ENCODE measurements around the gene MLLT10. TPM values are rescaled to one million over a fixed set of nuclear protein-coding genes. Genes with fewer than 3 reads are reported as not detected.

Gene MLLT10
- total RNA-seq, 1 experiment from 2014 or later = 45.2 TPM

DNA sequence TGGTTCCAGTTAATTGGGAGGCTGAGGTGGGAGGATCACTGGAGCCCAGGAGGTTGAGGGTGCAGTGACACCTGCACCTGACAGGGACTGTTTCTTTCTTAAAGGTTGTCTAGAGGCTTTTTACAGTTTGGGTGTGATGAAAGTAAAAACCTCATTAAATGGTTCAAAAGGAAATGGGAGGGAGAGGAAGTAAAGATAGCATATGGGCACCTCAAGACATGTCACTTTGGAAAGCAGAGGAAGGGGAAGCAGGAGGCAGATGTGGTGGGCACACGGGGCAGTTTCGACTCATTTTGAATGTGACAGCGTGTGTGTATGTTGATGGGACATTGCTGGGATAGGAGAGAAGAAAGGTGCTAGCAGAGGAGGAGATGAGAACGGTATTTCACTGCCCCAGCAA lies 203.1 kb downstream of the MLLT10 start:
- H3K4me2 ChIP-seq (ENCODE audit: low read length) = no peak overlapping the region
- peaks cover 15 to 40% of the 10 kb centered on the region in 2 experiments; a peak in 3 of 4 replicates for H3K36me3 ChIP-seq (ENCODE audit: control insufficient read depth in 1 of 2, insufficient read depth in 2 of 2, low read length in 2 of 2)
- no peak overlapping the region for H3K9ac ChIP-seq (ENCODE audit: low read length)
- H4K20me1 ChIP-seq (ENCODE audit: insufficient read depth) = no peaks in the 10 kb centered on the region; the same call in 1 of the 2 replicates
- H3K4me3 ChIP-seq (replicated peaks in 1 of 2; ENCODE audit: low read depth in 1 of 2, low read length in 2 of 2) = no peak overlapping the region
- intact Hi-C loops (cut with micrococcal nuclease) = no loop called here
- H3K4me1 ChIP-seq (ENCODE audit: control insufficient read depth in 1 of 2, insufficient read depth in 2 of 2, low read length in 2 of 2) = peaks cover 5 to 19% of the 10 kb centered on the region in 2 experiments
- no peak overlapping the region for H3K27ac ChIP-seq (ENCODE audit: low read depth, low read length)
- DNase-seq (ENCODE audit: low read depth, low spot score) (no peak), ATAC-seq (no peak; the same call in 1 of the 2 replicates)
- peaks cover 9% of the 10 kb centered on the region; the same call in 1 of the 2 replicates for H3K79me2 ChIP-seq (ENCODE audit: insufficient read depth, low read length)
- H3K27me3 ChIP-seq (ENCODE audit: insufficient read depth, low read length) = no peaks in the 10 kb centered on the region
- TF ChIP-seq TCF7L2 (IDR thresholded peaks at IDR 0.05; ENCODE audit: borderline replicate concordance, extremely low read depth, insufficient read depth, insufficient read length) (no peak), ZNF274 (IDR thresholded peaks at IDR 0.05; ENCODE audit: low read depth, low read length) (no peak), ELF1 (IDR thresholded peaks at IDR 0.05; ENCODE audit: borderline replicate concordance, low read depth) (no peak)
- TF ChIP-seq, protein P1, sequence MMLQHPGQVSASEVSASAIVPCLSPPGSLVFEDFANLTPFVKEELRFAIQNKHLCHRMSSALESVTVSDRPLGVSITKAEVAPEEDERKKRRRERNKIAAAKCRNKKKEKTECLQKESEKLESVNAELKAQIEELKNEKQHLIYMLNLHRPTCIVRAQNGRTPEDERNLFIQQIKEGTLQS (IDR thresholded peaks at IDR 0.05) = no peak
- ChIA-PET RAD21 (ENCODE audit: low non-redundant PET in 1 of 2, low total read pairs in 2 of 2, uncharacterized antibody in 2 of 2, unreplicated experiment in 2 of 2) (no interaction called here), CTCF (no interaction called here), POLR2A (no interaction called here)
- no peaks in the 10 kb centered on the region for H3K9me3 ChIP-seq (ENCODE audit: control insufficient read depth in 1 of 2, insufficient read depth in 1 of 2, low read depth in 1 of 2, low read length in 2 of 2)
- H2AFZ ChIP-seq (ENCODE audit: low read depth, low read length, poor library complexity, severe bottlenecking) = no peak overlapping the region
- H3K9me2 ChIP-seq (ENCODE audit: insufficient read depth) = no peaks in the 10 kb centered on the region
- no TSS peak for BruUV-seq (replicated peaks)

DNA sequence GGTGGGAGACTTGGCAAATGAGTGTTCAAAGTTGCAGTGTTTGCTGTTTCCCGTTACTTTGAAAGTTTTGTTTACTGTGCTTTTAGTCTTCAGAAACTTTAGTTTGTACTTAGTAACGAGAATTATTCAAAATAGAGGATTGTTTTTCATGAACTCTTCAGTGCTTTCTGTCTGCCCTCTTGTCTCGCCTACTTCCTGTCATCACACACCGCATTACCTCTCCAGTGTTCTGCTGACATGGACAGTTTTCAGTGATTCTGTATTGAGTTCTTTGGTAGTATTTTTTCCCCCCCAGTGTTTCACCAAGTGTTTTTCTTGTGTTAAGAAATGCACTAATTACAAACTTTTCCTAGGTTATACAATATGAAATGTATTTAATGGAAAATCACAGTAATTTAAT lies 207.0 kb downstream of the MLLT10 start:
- CTCF ChIA-PET = no interaction called here
- Histone ChIP-seq H3K4me3 (replicated peaks in 1 of 2; ENCODE audit: low read depth in 1 of 2, low read length in 2 of 2) (no peak overlapping the region), H3K9me3 (ENCODE audit: control insufficient read depth in 1 of 2, insufficient read depth in 1 of 2, low read depth in 1 of 2, low read length in 2 of 2) (no peaks in the 10 kb centered on the region), H3K4me1 (ENCODE audit: control insufficient read depth in 1 of 2, insufficient read depth in 2 of 2, low read length in 2 of 2) (peaks cover 0 to 13% of the 10 kb centered on the region in 2 experiments; a peak in 3 of 4 replicates), H3K36me3 (ENCODE audit: control insufficient read depth in 1 of 2, insufficient read depth in 2 of 2, low read length in 2 of 2) (peaks cover 11 to 30% of the 10 kb centered on the region in 2 experiments; a peak in 2 of 4 replicates), H3K9me2 (ENCODE audit: insufficient read depth) (no peaks in the 10 kb centered on the region), H3K27me3 (ENCODE audit: insufficient read depth, low read length) (no peaks in the 10 kb centered on the region), H3K9ac (ENCODE audit: low read length) (no peak overlapping the region), H3K27ac (ENCODE audit: low read depth, low read length) (no peak overlapping the region), H3K4me2 (ENCODE audit: low read length) (no peak overlapping the region), H4K20me1 (ENCODE audit: insufficient read depth) (no peaks in the 10 kb centered on the region), H2AFZ (ENCODE audit: low read depth, low read length, poor library complexity, severe bottlenecking) (no peak overlapping the region), H3K79me2 (ENCODE audit: insufficient read depth, low read length) (no peaks in the 10 kb centered on the region)
- TF ChIP-seq FOSL1 (IDR thresholded peaks at IDR 0.05; ENCODE audit: low read depth) (no peak), CBX3 (IDR thresholded peaks at IDR 0.05; ENCODE audit: low read depth) (no peak), CEBPB (IDR thresholded peaks at IDR 0.05; ENCODE audit: low read depth) (no peak), EZH2 (IDR thresholded peaks at IDR 0.05) (no peak), ELF1 (IDR thresholded peaks at IDR 0.05; ENCODE audit: borderline replicate concordance, low read depth) (no peak), EZH2phosphoT487 (IDR thresholded peaks at IDR 0.05; ENCODE audit: borderline replicate concordance) (no peak), YY1 (IDR thresholded peaks at IDR 0.05; ENCODE audit: extremely low read depth, insufficient replicate concordance, low read depth, low read length) (no peak), TCF7L2 (IDR thresholded peaks at IDR 0.05; ENCODE audit: borderline replicate concordance, extremely low read depth, insufficient read depth, insufficient read length) (no peak), RAD21 (IDR thresholded peaks at IDR 0.05; ENCODE audit: low read depth) (no peak), SP1 (IDR thresholded peaks at IDR 0.05; ENCODE audit: low read depth) (no peak), ZNF274 (IDR thresholded peaks at IDR 0.05; ENCODE audit: low read depth, low read length) (no peak), SRF (IDR thresholded peaks at IDR 0.05; ENCODE audit: low read depth) (no peak), JUND (IDR thresholded peaks at IDR 0.05) (no peak), POLR2AphosphoS5 (IDR thresholded peaks at IDR 0.05; ENCODE audit: low read depth, low read length) (no peak), SIN3A (IDR thresholded peaks at IDR 0.05; ENCODE audit: low read depth) (no peak), EGR1 (IDR thresholded peaks at IDR 0.05; ENCODE audit: low read depth) (no peak), POLR2A (IDR thresholded peaks at IDR 0.05; ENCODE audit: borderline replicate concordance, extremely low read depth, insufficient read depth, insufficient read length) (no peak)
- TF ChIP-seq, protein P2, sequence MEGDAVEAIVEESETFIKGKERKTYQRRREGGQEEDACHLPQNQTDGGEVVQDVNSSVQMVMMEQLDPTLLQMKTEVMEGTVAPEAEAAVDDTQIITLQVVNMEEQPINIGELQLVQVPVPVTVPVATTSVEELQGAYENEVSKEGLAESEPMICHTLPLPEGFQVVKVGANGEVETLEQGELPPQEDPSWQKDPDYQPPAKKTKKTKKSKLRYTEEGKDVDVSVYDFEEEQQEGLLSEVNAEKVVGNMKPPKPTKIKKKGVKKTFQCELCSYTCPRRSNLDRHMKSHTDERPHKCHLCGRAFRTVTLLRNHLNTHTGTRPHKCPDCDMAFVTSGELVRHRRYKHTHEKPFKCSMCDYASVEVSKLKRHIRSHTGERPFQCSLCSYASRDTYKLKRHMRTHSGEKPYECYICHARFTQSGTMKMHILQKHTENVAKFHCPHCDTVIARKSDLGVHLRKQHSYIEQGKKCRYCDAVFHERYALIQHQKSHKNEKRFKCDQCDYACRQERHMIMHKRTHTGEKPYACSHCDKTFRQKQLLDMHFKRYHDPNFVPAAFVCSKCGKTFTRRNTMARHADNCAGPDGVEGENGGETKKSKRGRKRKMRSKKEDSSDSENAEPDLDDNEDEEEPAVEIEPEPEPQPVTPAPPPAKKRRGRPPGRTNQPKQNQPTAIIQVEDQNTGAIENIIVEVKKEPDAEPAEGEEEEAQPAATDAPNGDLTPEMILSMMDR (IDR thresholded peaks at IDR 0.05 in 2 of 3, conservative IDR thresholded peaks at IDR 0.05 in 1 of 3; ENCODE audit: borderline replicate concordance in 1 of 3, insufficient read depth in 1 of 3, low read depth in 2 of 3, low read length in 2 of 3) = no peak
- TF ChIP-seq, protein P3, sequence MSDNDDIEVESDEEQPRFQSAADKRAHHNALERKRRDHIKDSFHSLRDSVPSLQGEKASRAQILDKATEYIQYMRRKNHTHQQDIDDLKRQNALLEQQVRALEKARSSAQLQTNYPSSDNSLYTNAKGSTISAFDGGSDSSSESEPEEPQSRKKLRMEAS (IDR thresholded peaks at IDR 0.05) = no peak
- TF ChIP-seq, protein P1 (IDR thresholded peaks at IDR 0.05) = no peak
- BruUV-seq (replicated peaks) = no TSS peak
- POLR2A ChIA-PET = no interaction called here
- ATAC-seq (no peak), DNase-seq (ENCODE audit: low read depth, low spot score) (no peak)
- RAD21 ChIA-PET (ENCODE audit: low non-redundant PET in 1 of 2, low total read pairs in 2 of 2, uncharacterized antibody in 2 of 2, unreplicated experiment in 2 of 2) = no interaction called here
- intact Hi-C loops (cut with micrococcal nuclease) = no loop called here
